MM.1S (cell line): ENCODE results near the gene SLC38A3.

Experiments
- CTCF ChIP-seq: fragments of 300-600 bp; sonication (generic); IDR thresholded peaks from 2 replicates; pipeline ENCODE4 v1.5.1; 2016; ENCODE audit warnings: antibody characterized with exemption, low read length, mixed read lengths
- EZH2 ChIP-seq: fragments of 300-600 bp; sonication (generic); optimal IDR thresholded peaks from 2 replicates; pipeline ENCODE3; 2017; ENCODE audit warnings: low read depth, mild to moderate bottlenecking, antibody characterized with exemption, low read length, mixed read lengths

DNA sequence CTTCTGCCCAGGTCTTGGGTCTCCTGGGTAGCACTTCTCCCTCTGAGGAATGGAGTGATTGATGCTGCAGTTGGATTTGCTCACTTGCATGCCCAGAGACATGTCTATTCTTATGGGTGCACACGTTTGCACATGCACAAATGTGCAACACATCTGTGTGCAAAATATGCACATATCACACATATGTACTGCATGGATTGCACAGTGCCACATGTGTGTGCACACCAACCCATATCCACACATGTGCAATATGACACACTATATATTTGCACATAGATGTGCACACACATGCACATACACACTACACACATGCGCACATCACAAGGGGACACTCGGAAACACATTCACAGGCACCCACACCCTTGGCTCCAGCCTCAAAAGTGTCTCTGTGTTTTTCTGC is 63.2 kb downstream of the SLC38A3 start:
- TF ChIP-seq CTCF: no peak
- no peak for TF ChIP-seq EZH2
